ENCODE results near the gene COL11A2.
"Not testable (repeated sequence)": the region's sequence is repeated elsewhere in the genome, so short reads cannot be mapped to it uniquely, and the experiment has no call there.

The COL11A2 gene

GRCh38 chr6:33150560-33150959, 41.7 kb downstream of the COL11A2 start:
- DNase-seq, result not testable (repeated sequence)

GRCh38 chr6:33147807-33148666, 44.2 kb downstream of the COL11A2 start:
- peak; percentile 33 for DNase-seq

- no peak for DNase-seq
Measured at GRCh38 chr6:33144373-33144772, 47.9 kb downstream of the COL11A2 start.

GRCh38 chr6:33143113-33143770, 49.0 kb downstream of the COL11A2 start:
- no peak for DNase-seq

GRCh38 chr6:33142501-33143070, 49.7 kb downstream of the COL11A2 start:
- no peak for DNase-seq

- DNase-seq, result no peak
Measured at GRCh38 chr6:33140556-33140955, 51.7 kb downstream of the COL11A2 start.

- no peak for DNase-seq
Measured at GRCh38 chr6:33139596-33140206, 52.6 kb downstream of the COL11A2 start.

- DNase-seq, result no peak
Measured at GRCh38 chr6:33136310-33136900, 55.9 kb downstream of the COL11A2 start.

GRCh38 chr6:33132081-33132524, 60.2 kb downstream of the COL11A2 start:
- no peak for DNase-seq

GRCh38 chr6:33128318-33128717, 63.9 kb downstream of the COL11A2 start:
- no peak for DNase-seq

- DNase-seq, result peak; percentile 42
Measured at GRCh38 chr6:33126101-33126714, 66.1 kb downstream of the COL11A2 start.

GRCh38 chr6:33124947-33125346, 67.3 kb downstream of the COL11A2 start:
- DNase-seq, result no peak

- DNase-seq, result no peak
Measured at GRCh38 chr6:33124525-33124901, 67.8 kb downstream of the COL11A2 start.

- DNase-seq, result peak; percentile 14
Measured at GRCh38 chr6:33123732-33124524, 68.3 kb downstream of the COL11A2 start.

GRCh38 chr6:33123181-33123580, 69.1 kb downstream of the COL11A2 start:
- no peak for DNase-seq

GRCh38 chr6:33120001-33120400, 72.3 kb downstream of the COL11A2 start:
- no peak for DNase-seq

- DNase-seq, result peak; percentile 77
Measured at GRCh38 chr6:33118525-33119123, 73.6 kb downstream of the COL11A2 start.

- no peak for DNase-seq
Measured at GRCh38 chr6:33117811-33118277, 74.4 kb downstream of the COL11A2 start.

- no peak for DNase-seq
Measured at GRCh38 chr6:33116841-33117711, 75.2 kb downstream of the COL11A2 start.

GRCh38 chr6:33116417-33116816, 75.8 kb downstream of the COL11A2 start:
- no peak for DNase-seq

Measured in CD4-positive, alpha-beta T cell treated with Interleukin-4 for 4 hours (primary cell).